NCI-H2029 (cell line): ENCODE measurements around the gene NEUROD4.

ENCODE experiments used
- DNase-seq: peaks from one replicate; lab custom pipeline; 2025; lab: John Stamatoyannopoulos, UW

The NEUROD4 gene

GRCh38 chr12:54998958-54999510 lies 20.7 kb upstream of the NEUROD4 start:
- no peak for DNase-seq

GRCh38 chr12:55001198-55001868 lies 18.4 kb upstream of the NEUROD4 start:
- DNase-seq = no peak

DNA sequence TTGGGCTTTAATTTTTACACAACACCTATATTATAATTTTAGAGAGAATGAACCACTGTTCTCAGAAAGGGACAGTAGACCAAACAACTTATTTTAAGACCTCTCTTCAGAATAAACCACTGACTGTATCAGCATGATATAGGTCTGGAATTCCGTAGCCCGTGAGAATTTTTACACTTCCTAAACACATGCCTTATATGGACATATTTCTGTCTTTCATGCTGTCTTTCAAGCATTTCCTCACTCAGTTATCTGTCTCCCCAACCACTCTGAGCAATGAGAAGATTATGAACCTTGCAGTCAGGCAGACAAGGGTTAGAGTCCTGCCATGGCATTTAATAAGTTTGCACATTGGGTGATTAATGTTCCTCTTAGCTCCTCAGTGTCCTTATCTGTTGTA lies 17.4 kb upstream of the NEUROD4 start:
- DNase-seq = no peak

DNA sequence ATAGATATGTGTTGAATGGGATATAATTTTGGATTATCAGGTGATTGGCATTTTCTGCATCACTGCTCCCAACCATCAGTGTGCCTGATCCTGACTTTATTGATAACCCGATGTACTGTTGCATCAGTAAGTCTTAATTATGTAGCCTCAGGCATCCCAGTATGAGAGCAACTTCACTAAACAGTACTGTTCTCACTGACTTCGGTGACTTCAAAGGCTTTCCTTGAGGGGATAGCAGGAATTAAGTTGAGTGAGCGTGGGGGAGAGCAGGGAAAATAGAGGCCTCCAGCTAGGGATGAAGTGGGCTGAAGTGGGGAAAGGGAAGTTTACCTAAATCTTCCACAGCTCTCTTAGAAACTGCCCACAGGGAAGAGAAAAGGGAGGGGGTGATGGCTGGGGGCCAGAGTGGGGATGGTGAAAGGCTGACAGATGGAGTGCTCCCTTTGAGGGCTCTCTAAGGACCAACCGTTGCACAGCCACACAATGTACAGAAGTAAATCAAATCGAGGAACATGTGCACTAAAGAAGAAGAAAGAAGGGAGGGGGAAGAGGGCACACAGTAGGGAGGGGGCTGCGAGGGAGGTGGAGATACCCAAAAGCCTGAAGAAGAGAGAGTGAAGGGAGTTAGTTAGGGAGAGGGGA lies 10.7 kb upstream of the NEUROD4 start:
- DNase-seq = no peak

DNA sequence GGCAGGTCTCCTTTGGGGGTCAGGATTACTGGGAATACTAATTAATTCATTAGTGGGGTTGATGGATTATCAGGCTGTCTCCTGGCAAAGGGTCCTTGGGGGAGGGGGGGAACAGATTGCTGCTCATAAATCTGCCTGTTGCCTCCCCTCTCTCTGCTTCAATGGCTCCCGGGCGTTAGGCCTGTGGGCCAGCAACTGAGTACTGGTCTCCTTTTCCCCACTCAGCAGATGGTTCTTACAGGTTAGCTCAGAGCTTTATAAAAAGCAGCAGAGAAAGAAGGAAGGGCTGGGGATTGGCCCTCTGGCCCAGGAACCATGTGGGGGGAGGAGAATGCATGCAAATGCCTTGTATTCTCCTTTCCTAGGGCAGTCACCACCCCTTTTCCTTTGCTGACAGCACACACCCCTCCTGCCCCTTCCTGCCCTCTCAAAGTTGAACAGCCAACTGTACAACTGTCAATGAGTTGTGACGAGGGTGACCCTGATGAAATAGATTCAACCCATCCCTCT lies 2.3 kb upstream of the NEUROD4 start:
- no peak for DNase-seq

- no peak for DNase-seq
These were observed 4.8 kb downstream of the NEUROD4 start for GRCh38 chr12:55024575-55024974.

DNA sequence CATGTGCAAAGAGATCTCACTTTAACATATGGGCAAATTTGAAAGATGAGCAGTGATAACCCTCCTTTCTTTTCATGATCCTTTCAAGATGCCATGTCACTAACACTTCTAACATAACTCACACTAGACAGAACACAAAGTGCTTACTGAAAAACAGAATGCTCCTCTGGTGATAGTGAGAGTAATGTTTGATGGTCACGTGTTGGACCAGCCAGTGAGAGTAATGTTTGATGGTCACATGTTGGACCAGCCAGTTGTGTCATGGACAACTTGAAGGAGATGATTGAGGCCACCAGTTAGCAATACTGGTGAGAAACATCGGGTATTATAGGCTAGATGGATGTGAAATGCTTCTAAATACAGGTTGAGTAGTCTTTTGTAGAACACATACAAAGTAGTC lies 5.7 kb downstream of the NEUROD4 start:
- DNase-seq = no peak

- no peak for DNase-seq
These were observed 14.4 kb downstream of the NEUROD4 start for GRCh38 chr12:55034218-55034617.

GRCh38 chr12:55036326-55037115 lies 16.7 kb downstream of the NEUROD4 start:
- DNase-seq = no peak

- no peak for DNase-seq
These were observed 17.7 kb downstream of the NEUROD4 start for GRCh38 chr12:55037351-55037987.

GRCh38 chr12:55039395-55040354 lies 19.9 kb downstream of the NEUROD4 start:
- no peak for DNase-seq

- no peak for DNase-seq
These were observed 21.7 kb downstream of the NEUROD4 start for GRCh38 chr12:55041345-55042055.

GRCh38 chr12:55043542-55043941 lies 23.8 kb downstream of the NEUROD4 start:
- no peak for DNase-seq

GRCh38 chr12:55044135-55044534 lies 24.4 kb downstream of the NEUROD4 start:
- DNase-seq = no peak

GRCh38 chr12:55049676-55050075 lies 29.9 kb downstream of the NEUROD4 start:
- DNase-seq = no peak

- DNase-seq = no peak
These were observed 31.6 kb downstream of the NEUROD4 start for GRCh38 chr12:55051197-55051947.

GRCh38 chr12:55057481-55057880 lies 37.7 kb downstream of the NEUROD4 start:
- DNase-seq = peak; percentile 14

DNA sequence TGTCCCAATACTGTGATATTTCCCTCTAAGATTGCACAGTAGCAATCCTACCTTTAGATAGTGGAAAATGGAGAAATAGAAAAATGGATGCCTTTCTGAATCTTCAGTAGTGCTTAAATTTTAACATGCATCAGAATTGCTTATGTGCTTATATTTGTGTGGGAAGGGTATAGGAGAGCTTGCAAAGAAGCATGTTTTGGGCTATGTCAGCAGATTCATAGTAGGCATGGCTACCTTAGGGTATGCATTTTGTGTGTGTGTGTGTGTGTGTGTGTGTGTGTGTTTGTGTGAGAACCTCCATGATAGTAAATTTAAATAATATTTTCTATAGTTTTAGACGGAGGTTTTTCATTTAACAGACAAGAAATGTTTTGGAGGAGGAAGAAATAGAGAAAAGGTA lies 38.3 kb downstream of the NEUROD4 start:
- no peak for DNase-seq

GRCh38 chr12:55058776-55059175 lies 39.0 kb downstream of the NEUROD4 start:
- no peak for DNase-seq

GRCh38 chr12:55060470-55060869 lies 40.7 kb downstream of the NEUROD4 start:
- DNase-seq = no peak
